Activated CD4-positive, alpha-beta T cell treated with anti-CD3 and anti-CD28 coated beads, Interleukin-2, amount 50 U/mL, for 48 hours (primary cell): ENCODE data around the gene TREX2.
A peak's percentile ranks its signal among the peaks of the same experiment; 100 is the strongest.
"Not testable (repeated sequence)": the region's sequence is repeated elsewhere in the genome, so short reads cannot be mapped to it uniquely, and the experiment has no call there.

ENCODE experiments used
- DNase-seq, 2 experiments: peaks; one replicate each; pipeline ENCODE4 v3.0.0-alpha.2; 2020

TREX2 gene

GRCh38 chrX:153405426-153405825 lies 40.4 kb downstream of the TREX2 start:
- no peak for DNase-seq

- not testable (repeated sequence) for DNase-seq
These were observed 41.5 kb downstream of the TREX2 start for GRCh38 chrX:153404333-153404732.

- DNase-seq = no peak
These were observed 44.6 kb downstream of the TREX2 start, which contains the start of gene PNMA6E for GRCh38 chrX:153401133-153401764. Gene PNMA6E, minus strand, starts transcription at chrX:153401350. Its CDS starts 2,501 bp downstream, at chrX:153398849.

DNA sequence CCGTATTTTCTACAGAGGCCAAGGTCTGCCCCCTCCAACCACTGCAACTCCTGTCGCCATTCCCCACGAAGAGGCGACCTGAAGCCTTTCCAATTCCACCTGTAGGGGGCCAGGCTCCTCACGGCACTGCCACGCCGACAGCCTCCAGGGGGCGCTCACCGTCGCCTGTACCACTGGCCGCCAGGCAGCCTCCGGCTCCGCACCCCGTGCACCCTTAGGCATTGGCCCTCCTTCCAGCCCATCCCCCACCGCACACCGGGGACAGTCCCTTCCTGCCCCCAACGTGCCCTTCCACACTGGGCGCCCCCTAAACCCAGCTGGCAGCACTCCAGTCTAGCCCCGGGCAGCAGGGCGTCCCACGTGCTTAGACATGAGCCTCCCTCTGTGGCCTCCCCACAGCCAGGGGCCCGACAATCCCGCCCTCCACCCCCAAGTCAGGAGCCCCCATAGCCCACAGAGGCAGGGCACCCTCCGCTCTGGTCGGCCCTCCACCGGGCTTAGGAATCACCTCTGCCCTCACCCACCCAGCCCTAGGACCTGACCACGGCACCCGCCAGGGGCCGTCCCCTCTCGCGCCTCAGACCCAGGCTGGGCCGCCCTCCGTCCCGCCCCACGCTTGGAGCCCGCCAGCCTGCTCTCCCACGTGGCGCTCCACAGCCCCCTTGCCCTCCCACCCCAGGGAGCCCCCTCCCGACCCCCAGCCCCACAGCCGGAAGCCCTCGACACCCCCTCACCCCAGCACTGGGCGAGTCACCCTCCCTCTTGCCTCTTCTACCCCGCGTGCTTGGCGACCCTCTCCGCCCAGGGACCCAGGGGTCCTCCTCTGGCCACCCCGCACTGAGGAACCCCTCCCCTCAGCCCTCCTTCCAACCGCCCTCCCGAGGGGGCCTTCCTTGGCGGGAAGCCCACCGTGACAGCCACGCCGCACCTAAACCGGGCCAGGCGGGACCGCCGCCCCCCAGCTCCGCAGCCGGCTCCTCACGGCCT lies 45.4 kb downstream of the TREX2 start:
- DNase-seq = peak; percentile 61 to 68

DNA sequence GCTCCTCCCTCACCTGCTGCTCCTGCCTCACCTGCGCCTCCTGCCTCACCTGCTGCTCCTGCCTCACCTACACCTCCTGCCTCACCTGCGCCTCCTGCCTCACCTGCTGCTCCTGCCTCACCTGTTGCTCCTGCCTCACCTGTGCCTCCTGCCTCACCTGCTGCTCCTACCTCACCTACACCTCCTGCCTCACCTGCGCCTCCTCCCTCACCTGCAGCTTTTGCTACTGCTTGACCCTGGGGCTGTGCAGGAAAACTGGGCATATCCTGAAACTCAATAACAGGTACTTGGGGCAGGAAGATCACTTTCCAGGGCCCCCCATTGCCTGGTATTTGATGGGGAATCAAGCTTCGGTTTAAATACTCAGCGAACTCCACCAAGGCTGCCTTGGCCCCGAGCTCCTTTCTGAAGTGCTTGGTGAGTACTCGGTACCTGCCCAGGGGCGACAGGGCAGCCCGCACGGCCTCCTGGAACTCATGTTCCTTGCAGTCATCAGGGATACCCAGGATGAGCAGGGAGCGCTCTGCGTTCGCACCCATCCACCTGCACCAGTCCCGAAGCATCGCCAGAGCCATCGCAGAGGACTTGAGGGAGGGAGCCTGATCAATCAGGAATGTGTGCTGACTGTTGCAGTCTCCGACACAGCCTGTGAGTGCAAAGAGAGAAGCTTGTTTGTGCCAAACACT lies 47.4 kb downstream of the TREX2 start:
- DNase-seq = no peak

DNA sequence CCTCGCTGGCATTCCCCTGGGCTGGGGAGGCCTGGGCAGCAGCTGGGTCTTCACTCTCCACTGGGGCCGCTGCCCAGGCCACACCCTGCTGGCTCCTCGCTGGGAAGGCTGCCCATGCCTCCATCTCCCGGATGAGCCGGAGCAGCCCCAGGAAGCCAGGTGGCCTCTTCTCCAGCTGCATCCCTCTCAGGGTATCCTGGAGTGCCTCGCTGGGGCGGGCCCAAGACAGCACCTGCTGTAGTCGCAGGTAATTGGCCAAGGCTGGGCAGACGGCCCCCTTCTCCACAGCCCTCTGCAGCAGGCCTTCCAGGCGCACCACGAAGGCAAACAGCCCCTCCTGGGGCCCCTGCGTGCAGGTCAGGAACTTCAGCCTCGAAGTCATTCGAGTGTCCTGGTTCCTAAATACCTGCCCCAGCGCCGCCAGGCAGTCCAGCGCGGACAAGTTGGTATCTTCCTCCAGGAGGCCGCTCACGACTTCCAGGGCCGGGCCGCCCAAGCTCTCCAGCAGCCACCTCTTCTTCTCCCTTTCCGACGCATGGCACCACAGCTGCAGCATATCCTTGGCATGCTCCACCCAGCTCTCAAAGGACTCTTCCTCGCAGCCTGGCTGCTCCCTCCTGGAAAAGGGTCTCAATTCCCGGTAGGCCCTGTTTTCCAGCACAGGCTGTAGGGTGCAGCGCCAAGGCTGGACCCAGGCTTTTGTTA lies 48.4 kb downstream of the TREX2 start:
- no peak for DNase-seq

GRCh38 chrX:153396320-153397195 lies 49.3 kb downstream of the TREX2 start:
- DNase-seq = no peak

DNA sequence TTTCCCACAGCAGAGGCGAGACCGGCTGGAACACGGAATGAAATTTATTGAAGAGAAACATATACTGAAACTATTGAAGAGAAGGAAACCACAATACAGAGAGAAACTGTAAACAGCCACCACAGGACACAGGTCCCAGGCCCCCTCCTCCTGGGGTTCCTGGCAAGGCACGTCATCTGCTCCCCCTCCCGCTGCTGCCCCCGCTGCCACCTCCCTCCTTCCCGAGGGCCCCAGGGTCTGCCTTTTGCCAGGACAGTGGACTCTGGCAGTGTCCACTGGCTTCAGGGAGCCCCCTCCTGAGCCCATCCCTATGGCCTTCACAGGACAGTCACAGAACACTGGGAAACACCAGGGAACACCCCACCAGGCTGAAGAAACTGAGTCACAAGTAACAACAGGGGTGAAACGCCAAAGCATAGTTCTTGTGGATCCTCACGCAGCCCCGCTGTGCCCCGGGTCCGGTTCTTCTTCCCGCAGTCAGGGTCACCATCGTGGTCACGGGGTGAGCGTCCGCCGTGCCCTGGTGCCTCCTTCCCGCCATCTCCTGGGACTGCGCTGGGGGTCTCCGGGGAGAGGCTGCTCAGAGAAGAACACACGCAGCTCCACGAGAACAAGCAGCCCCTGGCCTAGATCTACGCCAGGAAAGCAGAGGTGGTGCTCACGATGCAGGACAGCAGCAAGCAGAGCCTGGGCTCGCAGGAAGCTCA lies 50.1 kb downstream of the TREX2 start:
- DNase-seq = no peak

DNA sequence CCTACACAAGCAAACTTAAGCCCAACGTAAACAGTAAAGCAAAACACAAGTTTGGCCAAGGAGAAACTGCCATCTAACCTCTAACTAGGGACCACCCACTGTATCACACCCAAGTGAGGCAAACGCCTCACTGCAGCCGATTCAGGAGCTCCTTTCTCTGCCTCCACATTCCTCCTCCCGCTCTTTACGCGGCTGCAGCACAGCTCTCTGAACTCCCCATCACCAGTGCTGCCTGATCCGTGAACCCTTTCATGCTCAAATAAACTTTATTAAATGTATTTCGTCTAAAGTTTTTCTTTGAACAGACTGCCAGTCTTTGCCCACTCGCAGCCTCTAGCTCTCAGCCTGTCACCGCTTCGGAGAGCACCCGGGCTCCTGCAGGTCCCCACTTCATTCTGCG lies 51.2 kb downstream of the TREX2 start:
- DNase-seq = no peak
